MM.1S (cell line): Measurements from ENCODE around the gene TSEN2.

Experiments used
- DNase-seq: peaks from one replicate; pipeline ENCODE4 v3.0.0-alpha.2; 2015
- H2AFZ ChIP-seq: fragments of 300-600 bp; sonication (generic); 2 replicates; pipeline ENCODE4 v1.6.0; 2016; ENCODE audit warnings: antibody characterized with exemption, low read length
- H3F3A ChIP-seq: fragments of 300-600 bp; sonication (generic); 2 replicates; pipeline ENCODE4 v1.6.1; 2016; ENCODE audit warnings: mild to moderate bottlenecking, antibody characterized with exemption, low read length, moderate library complexity, mixed read lengths; ENCODE audit not compliant: insufficient read depth
- H3K27ac ChIP-seq: fragments of 300-600 bp; sonication (generic); 2 replicates; pipeline ENCODE4 v1.5.1; 2016; ENCODE audit warnings: mild to moderate bottlenecking, low read length
- H3K27me3 ChIP-seq: fragments of 300-600 bp; sonication (generic); replicated peaks from 2 replicates; pipeline ENCODE4 v1.6.0; 2016; ENCODE audit warnings: low read length; ENCODE audit not compliant: insufficient read depth
- H3K36me3 ChIP-seq: fragments of 300-600 bp; sonication (generic); replicated peaks from 2 replicates; pipeline ENCODE4 v1.6.1; 2016; ENCODE audit warnings: mild to moderate bottlenecking, low read length, mixed read lengths; ENCODE audit not compliant: insufficient read depth
- H3K4me1 ChIP-seq: fragments of 300-600 bp; sonication (generic); 2 replicates; pipeline ENCODE4 v1.6.1; 2016; ENCODE audit warnings: low read length, mixed read lengths
- H3K4me2 ChIP-seq: fragments of 300-600 bp; sonication (generic); 2 replicates; pipeline ENCODE4 v1.6.0; 2016; ENCODE audit warnings: low read depth, low read length
- H3K4me3 ChIP-seq: fragments of 300-600 bp; sonication (generic); 2 replicates; pipeline ENCODE4 v1.5.1; 2016; ENCODE audit warnings: low read length, mixed read lengths
- H3K79me2 ChIP-seq: fragments of 300-600 bp; sonication (generic); 2 replicates; pipeline ENCODE4 v1.6.1; 2016; ENCODE audit warnings: mixed run types, low read length, mixed read lengths
- H3K9ac ChIP-seq: fragments of 300-600 bp; sonication (generic); 2 replicates; pipeline ENCODE4 v1.6.1; 2016; ENCODE audit warnings: low read length, mixed read lengths
- H3K9me2 ChIP-seq: fragments of 300-600 bp; sonication (generic); replicated peaks from 2 replicates; pipeline ENCODE4 v1.6.1; 2016; ENCODE audit warnings: mild to moderate bottlenecking, low read length, mixed read lengths; ENCODE audit not compliant: insufficient read depth
- H3K9me3 ChIP-seq: fragments of 300-600 bp; sonication (generic); replicated peaks from 2 replicates; pipeline ENCODE4 v1.6.1; 2016; ENCODE audit warnings: mild to moderate bottlenecking, low read length, mixed read lengths; ENCODE audit not compliant: insufficient read depth
- H4K20me1 ChIP-seq: fragments of 300-600 bp; sonication (generic); 2 replicates; pipeline ENCODE4 v1.6.1; 2016; ENCODE audit warnings: mild to moderate bottlenecking, low read length, moderate library complexity, mixed read lengths; ENCODE audit not compliant: insufficient read depth
- CTCF ChIP-seq: fragments of 300-600 bp; sonication (generic); IDR thresholded peaks from 2 replicates; pipeline ENCODE4 v1.5.1; 2016; ENCODE audit warnings: antibody characterized with exemption, low read length, mixed read lengths
- EZH2 ChIP-seq: fragments of 300-600 bp; sonication (generic); optimal IDR thresholded peaks from 2 replicates; pipeline ENCODE3; 2017; ENCODE audit warnings: low read depth, mild to moderate bottlenecking, antibody characterized with exemption, low read length, mixed read lengths
- EZH2phosphoT487 ChIP-seq: fragments of 300-600 bp; sonication (generic); IDR thresholded peaks from 2 replicates; pipeline ENCODE4 v1.6.1; 2018; ENCODE audit warnings: antibody characterized with exemption, low read length

TSEN2 gene

GRCh38 chr3:12559520-12559919 is 75.2 kb downstream of the TSEN2 start:
- Histone ChIP-seq H3K79me2 (peaks cover 74% of the 10 kb centered on the region), H3K27ac (no peak overlapping the region), H4K20me1 (peaks cover 18% of the 10 kb centered on the region), H3K4me2 (no peak overlapping the region), H3F3A (peaks cover 7% of the 10 kb centered on the region; the same call in 1 of the 2 replicates), H3K4me1 (peaks cover 17% of the 10 kb centered on the region; the same call in 1 of the 2 replicates), H3K36me3 (no peaks in the 10 kb centered on the region), H2AFZ (no peak overlapping the region), H3K27me3 (no peaks in the 10 kb centered on the region), H3K9me3 (no peaks in the 10 kb centered on the region), H3K9ac (no peak overlapping the region), H3K4me3 (no peak overlapping the region), H3K9me2 (no peaks in the 10 kb centered on the region)
- DNase-seq = no peak
- TF ChIP-seq CTCF (no peak), EZH2phosphoT487 (no peak), EZH2 (no peak)

GRCh38 chr3:12560505-12561190 is 76.4 kb downstream of the TSEN2 start:
- Histone ChIP-seq H3K4me1 (peaks cover 17% of the 10 kb centered on the region; the same call in 1 of the 2 replicates), H3K27me3 (no peaks in the 10 kb centered on the region), H3K79me2 (peaks cover 85% of the 10 kb centered on the region), H3K9ac (no peak overlapping the region), H3K27ac (no peak overlapping the region), H3K9me2 (no peaks in the 10 kb centered on the region), H3K9me3 (no peaks in the 10 kb centered on the region), H4K20me1 (peaks cover 21% of the 10 kb centered on the region), H3K4me2 (no peak overlapping the region), H3K4me3 (no peak overlapping the region), H3K36me3 (no peaks in the 10 kb centered on the region), H3F3A (peaks cover 8% of the 10 kb centered on the region; the same call in 1 of the 2 replicates), H2AFZ (no peak overlapping the region)
- no peak for DNase-seq
- TF ChIP-seq CTCF (no peak), EZH2 (no peak), EZH2phosphoT487 (no peak)

- Histone ChIP-seq H3K9ac (no peak overlapping the region), H3K4me3 (no peak overlapping the region), H3F3A (peaks cover 15% of the 10 kb centered on the region), H3K9me3 (no peaks in the 10 kb centered on the region), H3K9me2 (no peaks in the 10 kb centered on the region), H3K27me3 (no peaks in the 10 kb centered on the region), H4K20me1 (peaks cover 21% of the 10 kb centered on the region), H2AFZ (no peak overlapping the region), H3K27ac (no peak overlapping the region), H3K36me3 (no peaks in the 10 kb centered on the region), H3K4me1 (peaks cover 25% of the 10 kb centered on the region), H3K79me2 (peaks cover 93% of the 10 kb centered on the region), H3K4me2 (no peak overlapping the region)
- DNase-seq = no peak
- TF ChIP-seq CTCF = no peak
- TF ChIP-seq EZH2 = no peak
- no peak for TF ChIP-seq EZH2phosphoT487
Observed at GRCh38 chr3:12561397-12561796, 77.1 kb downstream of the TSEN2 start.
